Astrocyte (in vitro differentiated cells and primary cell): ENCODE data around the gene ENOX1. TPM values are rescaled to one million over a fixed set of nuclear protein-coding genes. Genes with fewer than 3 reads are reported as not detected.
A peak's percentile ranks its signal among the peaks of the same experiment; 100 is the strongest.

Source experiments
- DNase-seq: peaks from one replicate; pipeline ENCODE4 v3.0.0-alpha.2; 2010; ENCODE audit warnings: low read depth
- FAIRE-seq: peaks from 2 replicates; lab custom pipeline; 2011; peaks lifted over from hg19 to GRCh38; lab: Jason Lieb, UNC
- H2AFZ ChIP-seq: 2 replicates; pipeline ENCODE4 v1.6.0; 2012; ENCODE audit warnings: low read depth, low read length, inconsistent platforms
- H3K27ac ChIP-seq: 2 replicates; pipeline ENCODE4 v1.5.1; 2011; ENCODE audit warnings: low read depth, low read length, inconsistent platforms
- H3K27me3 ChIP-seq: 2 replicates; pipeline ENCODE4 v1.6.0; 2011; ENCODE audit warnings: low read length, inconsistent platforms; ENCODE audit not compliant: insufficient read depth
- H3K36me3 ChIP-seq: 2 replicates; pipeline ENCODE4 v1.5.1; 2011; ENCODE audit warnings: low read length, inconsistent platforms; ENCODE audit not compliant: insufficient read depth
- H3K4me1 ChIP-seq: 2 replicates; pipeline ENCODE4 v1.5.1; 2011; ENCODE audit warnings: low read length, inconsistent platforms; ENCODE audit not compliant: insufficient read depth
- H3K4me2 ChIP-seq: 2 replicates; pipeline ENCODE4 v1.6.0; 2012; ENCODE audit warnings: low read length, inconsistent platforms
- H3K4me3 ChIP-seq: 2 replicates; pipeline ENCODE4 v1.5.1; 2011; ENCODE audit warnings: low read depth, mild to moderate bottlenecking, low read length, inconsistent platforms; ENCODE audit not compliant: insufficient read depth
- H3K79me2 ChIP-seq: 2 replicates; pipeline ENCODE4 v1.6.0; 2012; ENCODE audit warnings: mild to moderate bottlenecking, low read length, inconsistent platforms; ENCODE audit not compliant: insufficient read depth
- H3K9ac ChIP-seq: 2 replicates; pipeline ENCODE4 v1.6.0; 2012; ENCODE audit warnings: mild to moderate bottlenecking, low read length, inconsistent platforms
- H3K9me3 ChIP-seq: 2 replicates; pipeline ENCODE4 v1.5.1; 2012; ENCODE audit warnings: low read depth, mild to moderate bottlenecking, low read length, inconsistent platforms; ENCODE audit not compliant: insufficient read depth
- H4K20me1 ChIP-seq: 2 replicates; pipeline ENCODE4 v1.6.0; 2012; ENCODE audit warnings: low read length, inconsistent platforms; ENCODE audit not compliant: insufficient read depth
- H3K27ac Mint-ChIP-seq: one replicate; pipeline ENCODE4 v1.8.0; 2021; ENCODE audit warnings: mild to moderate bottlenecking, mixed read lengths; ENCODE audit not compliant: unreplicated experiment
- H3K27me3 Mint-ChIP-seq: one replicate; pipeline ENCODE4 v1.8.0; 2021; ENCODE audit warnings: low read depth, mixed read lengths; ENCODE audit not compliant: unreplicated experiment
- H3K36me3 Mint-ChIP-seq: one replicate; pipeline ENCODE4 v1.8.0; 2021; ENCODE audit warnings: low read depth, mixed read lengths; ENCODE audit not compliant: unreplicated experiment
- H3K4me1 Mint-ChIP-seq: one replicate; pipeline ENCODE4 v1.8.0; 2021; ENCODE audit warnings: low read depth, mixed read lengths; ENCODE audit not compliant: unreplicated experiment
- H3K4me3 Mint-ChIP-seq: one replicate; pipeline ENCODE4 v1.8.0; 2021; ENCODE audit warnings: mild to moderate bottlenecking, moderate library complexity, mixed read lengths; ENCODE audit not compliant: unreplicated experiment
- H3K9me3 Mint-ChIP-seq: one replicate; pipeline ENCODE4 v1.8.0; 2021; ENCODE audit warnings: mild to moderate bottlenecking, mixed read lengths; ENCODE audit not compliant: unreplicated experiment
- EZH2 ChIP-seq: IDR thresholded peaks from 2 replicates; pipeline ENCODE4 v1.6.1; 2012; ENCODE audit warnings: mild to moderate bottlenecking, low read length, inconsistent platforms; ENCODE audit not compliant: insufficient read depth
- total RNA-seq: library from RNA; stranded (reverse); gene quantifications from 2 replicates; pipeline ENCODE4 v1.2.1, GENCODE V29; 2021
- TF ChIP-seq, protein P1 (sequence below): IDR thresholded peaks from 2 replicates; pipeline ENCODE4 v1.5.1; 2011; ENCODE audit warnings: low read depth, mild to moderate bottlenecking, inconsistent platforms, low read length, moderate library complexity; ENCODE audit not compliant: insufficient read depth

The ENOX1 gene
- total RNA-seq, 1 donor from 2014 or later = 2.3 TPM

DNA sequence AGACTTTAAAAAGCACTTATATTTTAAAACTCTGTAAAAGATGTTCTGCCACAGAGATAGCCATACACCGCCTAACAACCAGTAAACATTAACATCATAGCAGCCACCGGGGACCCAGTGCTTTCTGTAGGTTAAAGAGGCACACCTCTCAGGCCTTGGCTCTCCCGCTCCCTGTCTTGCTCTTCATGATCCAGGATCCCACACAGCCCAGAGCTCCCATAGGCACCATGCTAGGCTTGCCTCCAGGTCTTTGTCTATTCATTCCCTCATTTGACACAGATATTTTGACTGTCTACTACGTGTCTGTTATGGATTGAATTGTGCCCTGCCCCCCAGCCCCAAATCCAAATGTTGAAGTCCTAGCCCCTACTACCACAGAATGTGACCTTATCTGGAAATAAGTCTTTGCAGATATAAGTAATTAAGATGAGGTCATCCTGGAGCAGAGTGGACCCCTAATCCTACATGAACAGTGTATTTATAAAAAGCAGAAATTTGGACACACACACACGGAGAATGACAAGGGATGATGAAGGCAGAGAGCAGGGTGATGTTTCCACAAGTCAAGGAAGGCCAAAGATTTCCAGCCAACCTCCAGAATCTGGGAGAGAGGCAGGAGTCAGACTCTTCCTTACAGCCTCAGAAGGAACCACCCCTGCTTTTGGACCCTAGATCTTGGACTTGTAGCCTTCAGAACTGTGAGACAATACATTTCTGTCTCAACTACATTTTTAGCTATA is 490.8 kb downstream of the ENOX1 start:
- Mint-ChIP-seq H3K9me3 (no peaks in the 10 kb centered on the region), H3K27me3 (peaks cover 7% of the 10 kb centered on the region), H3K4me3 (no peak overlapping the region), H3K36me3 (no peaks in the 10 kb centered on the region), H3K4me1 (no peaks in the 10 kb centered on the region), H3K27ac (no peak overlapping the region)
- Histone ChIP-seq H4K20me1 (no peaks in the 10 kb centered on the region), H2AFZ (no peak overlapping the region), H3K4me1 (no peaks in the 10 kb centered on the region), H3K9ac (no peak overlapping the region), H3K79me2 (no peaks in the 10 kb centered on the region), H3K27ac (no peak overlapping the region), H3K4me2 (no peak overlapping the region), H3K4me3 (no peak overlapping the region), H3K36me3 (no peaks in the 10 kb centered on the region), H3K9me3 (no peaks in the 10 kb centered on the region), H3K27me3 (no peaks in the 10 kb centered on the region)
- TF ChIP-seq EZH2 = no peak
- TF ChIP-seq, protein P1, sequence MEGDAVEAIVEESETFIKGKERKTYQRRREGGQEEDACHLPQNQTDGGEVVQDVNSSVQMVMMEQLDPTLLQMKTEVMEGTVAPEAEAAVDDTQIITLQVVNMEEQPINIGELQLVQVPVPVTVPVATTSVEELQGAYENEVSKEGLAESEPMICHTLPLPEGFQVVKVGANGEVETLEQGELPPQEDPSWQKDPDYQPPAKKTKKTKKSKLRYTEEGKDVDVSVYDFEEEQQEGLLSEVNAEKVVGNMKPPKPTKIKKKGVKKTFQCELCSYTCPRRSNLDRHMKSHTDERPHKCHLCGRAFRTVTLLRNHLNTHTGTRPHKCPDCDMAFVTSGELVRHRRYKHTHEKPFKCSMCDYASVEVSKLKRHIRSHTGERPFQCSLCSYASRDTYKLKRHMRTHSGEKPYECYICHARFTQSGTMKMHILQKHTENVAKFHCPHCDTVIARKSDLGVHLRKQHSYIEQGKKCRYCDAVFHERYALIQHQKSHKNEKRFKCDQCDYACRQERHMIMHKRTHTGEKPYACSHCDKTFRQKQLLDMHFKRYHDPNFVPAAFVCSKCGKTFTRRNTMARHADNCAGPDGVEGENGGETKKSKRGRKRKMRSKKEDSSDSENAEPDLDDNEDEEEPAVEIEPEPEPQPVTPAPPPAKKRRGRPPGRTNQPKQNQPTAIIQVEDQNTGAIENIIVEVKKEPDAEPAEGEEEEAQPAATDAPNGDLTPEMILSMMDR = no peak
- DNase-seq (no peak), FAIRE-seq (no peak)

DNA sequence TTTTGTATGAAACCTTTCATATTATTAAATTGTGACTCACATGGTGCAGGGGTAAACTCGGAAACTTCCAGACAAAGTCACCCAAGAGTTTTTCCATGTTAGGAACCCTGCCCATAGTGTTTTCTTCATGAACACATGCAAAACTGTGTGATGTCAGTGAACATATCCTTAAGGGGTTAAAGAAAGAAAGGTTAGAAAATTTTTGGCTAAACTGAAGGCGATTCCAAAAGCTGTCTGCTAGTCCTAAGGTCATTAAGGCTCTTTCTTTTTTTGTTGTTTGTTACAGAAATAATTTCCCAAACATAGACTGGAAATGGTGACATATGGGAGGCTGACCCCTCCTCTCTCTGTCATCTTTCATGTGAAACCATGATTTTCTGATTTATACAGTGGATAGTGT is 491.5 kb downstream of the ENOX1 start:
- Histone ChIP-seq H3K9me3 (no peaks in the 10 kb centered on the region), H3K4me2 (no peak overlapping the region), H3K79me2 (no peaks in the 10 kb centered on the region), H3K36me3 (no peaks in the 10 kb centered on the region), H3K9ac (no peak overlapping the region), H2AFZ (no peak overlapping the region), H3K27ac (no peak overlapping the region), H3K27me3 (no peaks in the 10 kb centered on the region), H4K20me1 (no peaks in the 10 kb centered on the region), H3K4me3 (no peak overlapping the region), H3K4me1 (no peaks in the 10 kb centered on the region)
- no peaks in the 10 kb centered on the region for H3K36me3 Mint-ChIP-seq
- H3K27me3 Mint-ChIP-seq = peaks cover 7% of the 10 kb centered on the region
- H3K4me1 Mint-ChIP-seq = no peaks in the 10 kb centered on the region
- DNase-seq (no peak), FAIRE-seq (no peak)
- TF ChIP-seq, protein P1 = no peak
- no peak for TF ChIP-seq EZH2
- H3K4me3 Mint-ChIP-seq = no peak overlapping the region
- H3K9me3 Mint-ChIP-seq = no peaks in the 10 kb centered on the region
- no peak overlapping the region for H3K27ac Mint-ChIP-seq

DNA sequence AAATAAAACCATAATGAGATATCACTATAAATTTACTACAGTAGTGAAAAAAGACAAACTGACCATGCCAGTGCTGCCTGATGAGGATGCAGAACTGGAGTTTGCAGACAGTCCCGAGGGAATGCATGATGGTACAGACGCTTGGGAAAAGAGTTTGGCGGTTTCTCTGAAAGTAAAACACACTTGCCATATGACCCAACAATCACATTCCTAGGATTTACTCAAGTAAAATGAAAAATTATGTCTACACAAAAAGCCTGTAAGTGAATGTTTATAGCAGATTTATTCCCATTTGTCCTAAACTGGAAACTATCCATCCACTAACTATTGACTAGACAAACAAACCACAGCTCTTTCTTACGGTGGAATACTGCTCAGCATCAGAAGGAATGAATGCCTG is 492.4 kb downstream of the ENOX1 start:
- H3K4me1 ChIP-seq = no peaks in the 10 kb centered on the region
- H3K4me3 ChIP-seq = no peak overlapping the region
- H3K79me2 ChIP-seq = no peaks in the 10 kb centered on the region
- Mint-ChIP-seq H3K4me1 (peaks cover 7% of the 10 kb centered on the region), H3K27ac (no peak overlapping the region), H3K27me3 (peaks cover 2% of the 10 kb centered on the region), H3K9me3 (no peaks in the 10 kb centered on the region), H3K4me3 (no peak overlapping the region), H3K36me3 (no peaks in the 10 kb centered on the region)
- H3K27me3 ChIP-seq = no peaks in the 10 kb centered on the region
- no peak for TF ChIP-seq EZH2
- TF ChIP-seq, protein P1 = no peak
- H3K9ac ChIP-seq = no peak overlapping the region
- no peaks in the 10 kb centered on the region for H3K9me3 ChIP-seq
- no peak overlapping the region for H3K27ac ChIP-seq
- no peaks in the 10 kb centered on the region for H4K20me1 ChIP-seq
- H3K4me2 ChIP-seq = no peak overlapping the region
- peak; percentile 56 for DNase-seq
- no peak overlapping the region for H2AFZ ChIP-seq
- no peaks in the 10 kb centered on the region for H3K36me3 ChIP-seq
- no peak for FAIRE-seq
